Stimulated activated CD8-positive, alpha-beta memory T cell treated with anti-CD3 and anti-CD28 coated beads, Interleukin-15, amount 100 ng/mL, for 1 hour (primary cell): ENCODE measurements around the gene ITGAE.
"Not testable (repeated sequence)": the region's sequence is repeated elsewhere in the genome, so short reads cannot be mapped to it uniquely, and the experiment has no call there.

Experiments
- DNase-seq: peaks from one replicate; pipeline ENCODE4 v3.0.0-alpha.2; 2020; ENCODE audit warnings: low read depth

ITGAE gene

GRCh38 chr17:3794557-3795389, 6.2 kb downstream of the ITGAE start:
- DNase-seq: no peak

GRCh38 chr17:3794152-3794551, 6.8 kb downstream of the ITGAE start:
- not testable (repeated sequence) for DNase-seq

GRCh38 chr17:3793258-3793657, 7.7 kb downstream of the ITGAE start:
- DNase-seq: not testable (repeated sequence)

GRCh38 chr17:3792481-3792880, 8.5 kb downstream of the ITGAE start:
- DNase-seq: no peak

- DNase-seq: no peak
These were observed 12.8 kb downstream of the ITGAE start for GRCh38 chr17:3788200-3788599.

- DNase-seq: not testable (repeated sequence)
These were observed 15.7 kb downstream of the ITGAE start for GRCh38 chr17:3785323-3785722.

GRCh38 chr17:3782751-3783150, 18.2 kb downstream of the ITGAE start:
- no peak for DNase-seq

- no peak for DNase-seq
These were observed 20.0 kb downstream of the ITGAE start for GRCh38 chr17:3780986-3781385.

- DNase-seq: no peak
These were observed 23.4 kb downstream of the ITGAE start for GRCh38 chr17:3777366-3778120.

- no peak for DNase-seq
These were observed 27.0 kb downstream of the ITGAE start for GRCh38 chr17:3773966-3774365.

- no peak for DNase-seq
These were observed 27.5 kb downstream of the ITGAE start for GRCh38 chr17:3773511-3773910.

GRCh38 chr17:3772764-3773163, 28.2 kb downstream of the ITGAE start:
- DNase-seq: no peak

GRCh38 chr17:3771140-3771539, 29.8 kb downstream of the ITGAE start:
- DNase-seq: no peak

GRCh38 chr17:3770466-3770865, 30.5 kb downstream of the ITGAE start:
- no peak for DNase-seq

GRCh38 chr17:3768769-3769168, 32.2 kb downstream of the ITGAE start:
- no peak for DNase-seq

GRCh38 chr17:3768341-3768740, 32.6 kb downstream of the ITGAE start:
- DNase-seq: no peak

- DNase-seq: no peak
These were observed 34.2 kb downstream of the ITGAE start for GRCh38 chr17:3766779-3767178.

- no peak for DNase-seq
These were observed 35.0 kb downstream of the ITGAE start for GRCh38 chr17:3765981-3766380.

- no peak for DNase-seq
These were observed 37.2 kb downstream of the ITGAE start for GRCh38 chr17:3763777-3764170.

- no peak for DNase-seq
These were observed 37.8 kb downstream of the ITGAE start for GRCh38 chr17:3762922-3763776.

GRCh38 chr17:3761918-3762380, 39.0 kb downstream of the ITGAE start:
- no peak for DNase-seq
